NCI-H82 treated with DMSO at 0.1 percent for 48 hours (cell line): ENCODE measurements around the gene BICDL1.
"Not testable (repeated sequence)": the region's sequence is repeated elsewhere in the genome, so short reads cannot be mapped to it uniquely, and the experiment has no call there.

Experiments used
- DNase-seq: peaks from one replicate; lab custom pipeline; 2025; ENCODE audit not compliant: unreplicated experiment; lab: John Stamatoyannopoulos, UW

The BICDL1 gene

DNA sequence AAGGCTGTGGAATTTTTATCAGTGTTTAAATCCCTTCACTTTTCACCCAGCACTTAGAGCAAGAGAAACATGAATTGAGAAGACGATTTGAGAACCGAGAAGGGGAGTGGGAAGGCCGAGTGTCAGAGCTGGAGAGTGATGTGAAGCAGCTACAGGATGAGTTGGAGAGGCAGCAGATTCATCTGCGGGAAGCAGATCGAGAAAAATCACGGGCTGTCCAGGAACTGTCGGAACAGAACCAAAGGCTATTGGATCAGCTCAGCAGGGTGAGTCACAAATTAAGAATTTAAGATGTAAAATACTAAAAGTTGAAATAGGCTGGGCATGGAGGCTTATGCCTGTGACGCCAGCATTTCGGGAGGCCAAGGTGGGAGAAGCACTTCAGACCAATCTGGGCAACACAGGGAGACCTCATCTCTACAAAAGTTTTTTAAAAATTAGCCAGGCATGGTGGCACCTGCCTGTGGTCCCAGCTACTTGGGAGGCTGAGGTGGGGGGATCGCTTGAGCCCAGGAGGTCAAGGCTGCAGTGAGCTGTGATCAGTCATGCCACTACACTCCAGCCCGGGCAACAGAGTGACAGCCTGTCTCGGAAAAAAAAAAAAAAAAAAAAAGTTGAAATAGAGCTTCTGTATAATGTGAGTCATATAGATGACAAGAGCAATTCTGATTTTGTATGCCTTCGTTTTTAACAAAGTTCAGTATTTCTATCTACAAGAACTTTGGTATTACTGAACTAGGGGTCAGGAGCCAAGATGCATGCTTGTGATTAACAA, 9.6 kb downstream of the BICDL1 start:
- no peak for DNase-seq

DNA sequence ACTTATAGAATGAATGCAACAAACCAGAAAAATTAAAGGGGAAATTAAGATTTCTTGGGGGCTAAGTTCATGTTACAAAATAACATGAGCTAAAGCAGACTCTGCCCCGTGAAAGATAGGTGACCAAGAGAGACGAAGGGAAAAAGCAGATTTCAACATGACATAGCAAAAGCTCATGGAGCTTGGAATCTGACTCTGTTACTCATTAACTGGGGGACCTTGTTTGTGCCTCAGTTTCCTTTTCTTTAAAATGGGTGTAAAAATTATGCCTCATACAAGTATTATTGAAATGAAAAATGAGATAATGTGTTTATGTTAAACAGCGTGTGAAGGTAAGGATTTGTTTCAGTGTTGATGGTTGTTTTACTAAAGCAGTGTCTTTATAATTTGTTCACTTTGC, 11.5 kb downstream of the BICDL1 start:
- DNase-seq, result no peak

DNA sequence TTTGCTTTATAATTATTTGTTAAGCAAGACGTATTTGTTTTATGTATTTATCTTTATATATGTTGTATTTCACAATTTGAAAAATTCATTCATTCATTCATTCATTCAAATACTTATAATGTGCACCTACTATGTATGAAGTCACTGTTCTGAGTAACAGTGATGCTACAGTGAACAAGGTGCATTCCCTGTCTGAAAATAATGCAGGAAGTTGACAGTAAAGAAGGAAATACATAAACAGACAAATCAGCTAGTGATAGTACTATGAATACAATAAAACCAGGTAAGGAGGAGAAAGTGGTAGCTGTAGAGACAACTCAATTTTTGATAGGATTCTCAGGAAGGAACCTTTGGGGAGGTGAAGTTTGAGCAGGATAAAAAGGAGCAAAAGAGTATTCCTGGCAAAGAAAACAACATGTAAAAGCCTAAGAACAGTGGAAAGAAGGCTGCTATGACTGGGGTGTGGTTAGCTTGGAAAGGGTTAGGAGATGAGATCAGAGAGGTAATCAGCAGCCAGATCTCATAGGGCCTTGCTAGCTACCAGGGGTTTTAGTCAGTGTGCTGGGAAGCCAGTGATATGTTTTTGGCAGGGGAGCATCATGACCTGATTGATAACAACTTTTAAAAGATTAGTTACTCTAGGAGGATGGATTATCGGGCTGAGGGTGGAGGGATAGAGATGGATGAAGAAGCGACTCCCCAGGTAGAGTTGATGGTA, 17.4 kb downstream of the BICDL1 start:
- DNase-seq, result no peak

- no peak for DNase-seq
Measured at GRCh38 chr12:120007272-120007671, 18.2 kb downstream of the BICDL1 start.

GRCh38 chr12:120010661-120011230, 21.7 kb downstream of the BICDL1 start:
- no peak for DNase-seq

DNA sequence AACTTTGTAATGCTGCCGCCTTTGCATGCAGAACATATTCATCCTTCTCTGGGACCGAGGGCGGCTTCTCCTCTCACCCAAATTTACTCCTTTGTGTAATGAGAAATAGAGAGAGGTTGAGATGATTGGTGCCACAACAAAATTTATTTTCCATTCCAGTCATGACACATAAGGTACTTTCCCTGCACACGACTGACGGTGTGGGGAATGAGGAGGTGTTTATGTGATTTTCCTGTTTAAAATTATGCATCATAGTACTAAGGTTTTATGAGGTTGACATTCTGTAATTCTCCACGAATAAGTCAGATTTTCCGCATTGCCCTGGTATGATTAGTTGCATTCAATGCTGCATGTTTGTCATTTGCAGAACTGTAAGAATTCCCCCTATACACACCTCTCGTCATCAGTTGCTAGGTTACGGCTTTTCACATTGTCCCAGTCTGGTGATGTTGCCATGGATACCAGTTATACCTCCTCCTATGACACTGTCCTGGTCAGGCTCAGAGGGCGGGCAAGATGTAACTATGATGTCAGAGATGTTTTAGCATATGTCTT, 23.1 kb downstream of the BICDL1 start:
- no peak for DNase-seq

DNA sequence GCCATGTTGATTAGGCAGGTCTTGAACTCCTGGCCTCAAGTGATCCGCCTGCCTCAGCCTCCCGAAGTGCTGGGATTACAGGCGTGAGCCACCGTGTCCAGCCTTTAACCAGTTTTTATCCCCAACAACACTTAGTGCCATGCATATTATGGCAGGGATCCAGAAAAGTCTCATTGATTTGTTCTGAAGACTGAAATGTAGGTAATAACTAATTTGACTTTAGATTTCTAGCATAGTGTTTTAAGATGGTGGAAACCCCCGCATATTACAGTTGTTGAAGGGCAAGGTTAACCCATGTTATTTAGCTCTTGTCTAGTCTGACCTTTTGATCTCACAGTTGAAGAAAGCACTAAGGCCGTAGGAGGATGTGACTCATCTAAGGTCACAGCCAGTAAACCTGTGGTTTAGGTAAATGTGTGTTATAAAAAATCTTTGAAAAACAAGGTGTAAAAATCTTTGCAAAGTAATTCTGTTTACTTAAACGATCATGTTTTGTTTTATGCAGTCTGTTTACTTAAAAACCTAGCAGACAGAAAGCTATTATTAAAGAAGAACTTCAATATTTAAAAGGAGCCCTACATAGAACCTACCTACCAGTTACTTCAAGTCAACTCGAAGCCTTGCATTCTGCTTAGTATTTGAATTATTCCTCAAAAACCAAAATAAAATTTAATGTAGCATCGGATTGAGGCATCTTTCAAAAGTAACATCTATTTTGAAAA, 24.8 kb downstream of the BICDL1 start:
- no peak for DNase-seq

DNA sequence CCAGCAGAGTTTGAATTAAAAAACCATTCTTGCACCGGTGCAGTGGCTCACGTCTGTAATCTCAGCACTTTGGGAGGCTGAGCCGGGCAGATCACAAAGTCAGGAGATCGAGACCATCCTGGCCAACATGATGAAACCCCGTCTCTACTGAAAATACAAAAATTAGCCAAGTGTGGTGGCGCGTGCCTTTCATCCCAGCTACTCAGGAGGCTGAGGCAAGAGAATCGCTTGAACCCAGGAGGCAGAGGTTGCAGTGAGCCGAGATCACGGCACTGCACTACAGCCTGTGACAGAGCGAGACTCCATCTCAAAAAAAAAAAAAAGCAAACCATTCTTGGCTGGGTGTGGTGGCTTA, 25.3 kb downstream of the BICDL1 start:
- DNase-seq, result not testable (repeated sequence)

- DNase-seq, result no peak
Measured at GRCh38 chr12:120015313-120015712, 26.3 kb downstream of the BICDL1 start.

DNA sequence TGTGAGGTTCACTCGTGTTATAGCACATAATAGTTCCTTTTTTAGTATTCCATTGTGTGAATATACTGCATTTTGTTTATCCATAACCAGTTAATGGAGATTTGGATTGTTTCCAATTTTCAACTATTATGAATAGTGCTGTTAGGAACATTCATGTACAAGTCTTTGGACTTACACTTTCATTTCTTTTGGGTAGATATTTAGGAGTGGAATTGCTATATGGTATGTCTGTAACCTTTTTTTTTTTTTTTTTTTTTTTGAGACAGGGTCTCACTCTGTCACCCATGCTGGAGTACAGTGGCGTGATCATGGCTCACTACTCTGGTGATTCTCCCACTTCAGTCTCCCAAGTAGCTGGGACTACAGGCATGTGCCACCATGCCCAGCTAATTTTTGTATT, 27.2 kb downstream of the BICDL1 start:
- DNase-seq, result not testable (repeated sequence)

- no peak for DNase-seq
Measured at GRCh38 chr12:120019197-120019596, 30.2 kb downstream of the BICDL1 start.

DNA sequence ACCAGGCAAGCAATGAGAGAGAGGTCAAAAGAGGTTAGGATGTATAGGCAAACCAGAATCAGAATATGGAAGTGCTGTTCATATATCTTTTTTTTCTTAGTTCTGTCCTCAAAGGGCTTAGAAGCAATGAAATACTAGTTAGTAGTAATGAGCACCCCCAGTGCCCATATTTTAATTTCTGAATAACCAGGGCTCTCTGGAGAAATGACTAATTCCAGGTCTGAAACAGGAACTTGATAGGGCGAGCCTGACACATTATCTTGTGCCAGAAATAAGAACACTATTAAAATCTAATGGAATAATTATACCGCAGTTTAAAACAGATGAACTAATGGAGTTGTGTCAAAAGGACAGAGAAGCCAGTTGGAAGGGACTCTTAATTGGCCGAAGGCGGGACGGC, 30.9 kb downstream of the BICDL1 start:
- no peak for DNase-seq

DNA sequence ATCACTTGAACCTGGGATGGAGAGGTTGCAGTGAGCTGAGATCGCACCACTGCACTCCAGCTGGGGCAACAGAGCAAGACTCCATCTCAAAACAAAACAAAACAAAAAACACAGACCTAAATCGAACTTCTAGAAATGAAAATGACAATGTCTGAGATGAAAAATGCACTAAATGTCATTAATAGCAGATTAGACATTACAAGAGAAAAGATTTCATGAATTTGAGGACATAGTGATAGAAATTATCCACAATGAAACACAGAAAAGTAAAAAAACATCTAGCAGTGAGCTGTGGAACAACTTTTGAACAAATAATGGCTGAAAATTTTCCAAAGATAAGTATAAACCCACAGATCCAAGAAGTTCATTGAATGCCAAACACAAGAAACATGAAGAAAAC, 35.2 kb downstream of the BICDL1 start:
- no peak for DNase-seq

DNA sequence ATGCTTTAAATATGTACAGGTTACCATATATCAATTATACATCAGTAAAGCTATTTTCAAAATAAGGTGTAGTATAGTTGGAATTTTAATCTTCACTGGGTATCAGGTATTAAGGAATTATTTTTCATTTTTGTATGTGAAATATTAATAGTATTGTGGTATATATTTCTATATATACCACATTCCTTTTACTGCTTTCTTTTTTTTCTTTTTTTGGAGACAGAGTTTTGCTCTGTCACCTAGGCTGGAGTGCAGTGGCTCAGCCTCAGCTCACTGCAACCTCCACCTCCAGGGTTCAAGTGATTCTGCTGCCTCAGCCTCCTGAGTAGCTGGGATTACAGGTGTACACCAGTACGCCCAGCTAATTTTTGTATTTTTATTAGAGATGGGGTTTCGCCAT, 36.6 kb downstream of the BICDL1 start:
- DNase-seq, result no peak

GRCh38 chr12:120032242-120032641, 43.2 kb downstream of the BICDL1 start:
- DNase-seq, result no peak

DNA sequence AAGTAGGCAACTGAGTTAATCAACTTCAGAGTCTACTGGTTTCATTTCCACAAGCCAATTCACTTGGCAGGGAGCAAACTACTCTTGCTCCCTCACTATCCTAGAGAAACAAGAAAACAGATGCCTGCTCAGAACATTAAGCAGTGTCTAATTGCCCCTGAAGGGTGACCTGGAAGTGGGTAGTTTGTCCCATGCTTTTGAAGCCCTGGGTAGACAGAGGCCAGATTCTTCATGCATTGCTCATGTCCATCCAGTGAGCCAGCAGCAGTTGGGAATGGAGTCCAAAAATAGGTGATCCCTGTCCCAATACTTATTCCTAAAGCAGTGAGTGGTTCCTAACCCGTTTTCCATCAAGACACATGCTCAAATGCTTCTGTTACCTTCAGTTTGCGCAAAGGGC, 48.8 kb downstream of the BICDL1 start:
- no peak for DNase-seq

- no peak for DNase-seq
Measured at GRCh38 chr12:120039711-120040110, 50.7 kb downstream of the BICDL1 start.

- no peak for DNase-seq
Measured at GRCh38 chr12:120041386-120042231, 52.6 kb downstream of the BICDL1 start.

- DNase-seq, result not testable (repeated sequence)
Measured at GRCh38 chr12:120045367-120045766, 56.3 kb downstream of the BICDL1 start.

DNA sequence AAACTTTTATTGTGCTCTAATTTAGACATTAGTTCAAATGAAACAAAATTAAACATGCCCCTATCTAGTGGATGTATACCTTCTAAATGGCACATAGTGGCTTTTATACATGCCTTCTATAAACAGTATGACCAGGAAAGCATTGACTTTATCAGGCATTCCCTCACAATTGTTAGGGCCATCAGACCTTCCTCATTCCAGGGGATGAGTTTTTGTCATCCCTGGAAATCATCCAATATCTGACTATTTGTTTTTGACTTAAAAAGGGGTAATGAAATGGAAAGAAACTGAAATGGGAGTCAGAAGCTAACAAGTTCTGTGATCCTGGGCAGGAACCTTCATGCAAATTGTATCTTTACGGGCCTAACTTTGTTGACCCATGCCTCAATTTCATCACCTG, 58.0 kb downstream of the BICDL1 start:
- DNase-seq, result no peak
